Vagina (tissue), 2 donors: ENCODE data around the gene PTPRG. TPM values are rescaled to one million over a fixed set of nuclear protein-coding genes. Genes with fewer than 3 reads are reported as not detected.

Experiments
- DNase-seq, 2 donors: peaks; one replicate each; pipeline ENCODE4 v3.0.0-alpha.2; 2017; ENCODE audit errors: extremely low spot score in 2 of 2
- H3K27ac ChIP-seq: fragments of 200-600 bp; sonication (generic); one replicate; pipeline ENCODE4 v1.5.1; 2019
- H3K27me3 ChIP-seq: fragments of 200-600 bp; sonication (generic); one replicate; pipeline ENCODE4 v1.5.1; 2019
- H3K36me3 ChIP-seq, 2 donors: fragments of 200-600 bp; sonication (generic); one replicate each; pipeline ENCODE4 v1.5.1; 2017 to 2019
- H3K4me1 ChIP-seq: fragments of 200-600 bp; sonication (generic); one replicate; pipeline ENCODE4 v1.5.1; 2019
- H3K4me3 ChIP-seq, 2 donors: fragments of 200-600 bp; sonication (generic); 1 replicate in 1 of 2; 2 replicates in 1 of 2; pipeline ENCODE4 v1.5.1; 2016 to 2019
- H3K9me3 ChIP-seq: fragments of 200-600 bp; sonication (generic); one replicate; pipeline ENCODE4 v1.5.1; 2019
- CTCF ChIP-seq, 3 experiments: fragments of 450-650 bp in 2 of 3; fragments of 200-600 bp in 1 of 3; sonication (generic) in 1 of 3; IDR thresholded peaks; one replicate each; pipeline ENCODE4 v1.5.1; 2017 to 2019; ENCODE audit warnings: antibody characterized with exemption in 3 of 3, mild to moderate bottlenecking in 2 of 3, moderate library complexity in 2 of 3
- POLR2A ChIP-seq, 2 donors: fragments of 450-650 bp; IDR thresholded peaks; one replicate each; pipeline ENCODE4 v1.6.1; 2017; ENCODE audit warnings: antibody characterized with exemption in 2 of 2, mild to moderate bottlenecking in 2 of 2, moderate library complexity in 2 of 2
- POLR2AphosphoS5 ChIP-seq, 2 donors: sonication (generic); formaldehyde crosslinking; IDR thresholded peaks; one replicate each; pipeline ENCODE4 v1.9.0; 2017; ENCODE audit warnings: antibody characterized with exemption in 2 of 2, mild to moderate bottlenecking in 2 of 2, low read depth in 1 of 2; ENCODE audit not compliant: insufficient read depth in 1 of 2
- intact Hi-C: fragments of 100-400 bp; cut with DNase I; formaldehyde crosslinking; loops from one replicate; pipeline ENCODE4 v1.15.1; 2023
- total RNA-seq: library from RNA; depleted of rRNA; stranded (reverse); fragments of >200 nt; gene quantifications from one replicate; pipeline ENCODE4 v1.2.3, GENCODE V29; 2016

PTPRG gene
- total RNA-seq, 1 donor from 2014 or later = 47.6 TPM

GRCh38 chr3:62260655-62261054, 699.3 kb downstream of the PTPRG start:
- H3K4me1 ChIP-seq = no peaks in the 10 kb centered on the region
- H3K4me3 ChIP-seq = no peak overlapping the region
- no peaks in the 10 kb centered on the region for H3K9me3 ChIP-seq
- H3K27me3 ChIP-seq = no peaks in the 10 kb centered on the region
- DNase-seq = no peak
- no peak for TF ChIP-seq CTCF (IDR thresholded peaks at IDR 0.05)
- no peak for TF ChIP-seq POLR2A (IDR thresholded peaks at IDR 0.05)
- TF ChIP-seq POLR2AphosphoS5 (IDR thresholded peaks at IDR 0.05; ENCODE audit: insufficient read depth in 1 of 2, low read depth in 1 of 2) = no peak
- intact Hi-C loops = no loop called here
- peaks cover 0 to 15% of the 10 kb centered on the region in 2 donors for H3K36me3 ChIP-seq
- no peak overlapping the region for H3K27ac ChIP-seq

GRCh38 chr3:62261121-62261520, 699.8 kb downstream of the PTPRG start:
- Histone ChIP-seq H3K9me3 (no peaks in the 10 kb centered on the region), H3K27me3 (no peaks in the 10 kb centered on the region), H3K4me3 (no peak overlapping the region), H3K36me3 (peaks cover 0 to 15% of the 10 kb centered on the region in 2 donors), H3K27ac (no peak overlapping the region), H3K4me1 (no peaks in the 10 kb centered on the region)
- TF ChIP-seq POLR2AphosphoS5 (IDR thresholded peaks at IDR 0.05; ENCODE audit: insufficient read depth in 1 of 2, low read depth in 1 of 2) (no peak), CTCF (IDR thresholded peaks at IDR 0.05) (no peak), POLR2A (IDR thresholded peaks at IDR 0.05) (no peak)
- no peak for DNase-seq
- intact Hi-C loops = no loop called here

GRCh38 chr3:62261736-62262135, 700.4 kb downstream of the PTPRG start:
- no peaks in the 10 kb centered on the region for H3K9me3 ChIP-seq
- no peak for DNase-seq
- no peaks in the 10 kb centered on the region for H3K27me3 ChIP-seq
- H3K4me3 ChIP-seq = no peak overlapping the region
- H3K27ac ChIP-seq = no peak overlapping the region
- TF ChIP-seq POLR2A (IDR thresholded peaks at IDR 0.05) = no peak
- TF ChIP-seq POLR2AphosphoS5 (IDR thresholded peaks at IDR 0.05; ENCODE audit: insufficient read depth in 1 of 2, low read depth in 1 of 2) = no peak
- TF ChIP-seq CTCF (IDR thresholded peaks at IDR 0.05) = no peak
- peaks cover 0 to 15% of the 10 kb centered on the region in 2 donors for H3K36me3 ChIP-seq
- intact Hi-C loops = no loop called here
- no peaks in the 10 kb centered on the region for H3K4me1 ChIP-seq

GRCh38 chr3:62265528-62265927, 704.2 kb downstream of the PTPRG start:
- H3K4me3 ChIP-seq = no peak overlapping the region
- H3K36me3 ChIP-seq = peaks cover 0 to 15% of the 10 kb centered on the region in 2 donors

More at GRCh38 chr3:62265528-62265927, 704.2 kb downstream of the PTPRG start:
- Histone ChIP-seq H3K27ac (no peak overlapping the region), H3K27me3 (no peaks in the 10 kb centered on the region), H3K9me3 (no peaks in the 10 kb centered on the region), H3K4me1 (no peaks in the 10 kb centered on the region)
- DNase-seq = no peak
- intact Hi-C loops = no loop called here
- no peak for TF ChIP-seq CTCF (IDR thresholded peaks at IDR 0.05)
- TF ChIP-seq POLR2A (IDR thresholded peaks at IDR 0.05) = no peak
- no peak for TF ChIP-seq POLR2AphosphoS5 (IDR thresholded peaks at IDR 0.05; ENCODE audit: insufficient read depth in 1 of 2, low read depth in 1 of 2)
